GM19324 (cell line): ENCODE results near the gene FLT4.
"Not testable (repeated sequence)": the region's sequence is repeated elsewhere in the genome, so short reads cannot be mapped to it uniquely, and the experiment has no call there.

Source experiments
- ATAC-seq: cut with Tn5 transposase; IDR thresholded peaks from one replicate; pipeline ENCODE4 v1.9.1; 2021; ENCODE audit warnings: mild to moderate bottlenecking, moderate library complexity; ENCODE audit not compliant: unreplicated experiment, low FRiP score

Gene FLT4

DNA sequence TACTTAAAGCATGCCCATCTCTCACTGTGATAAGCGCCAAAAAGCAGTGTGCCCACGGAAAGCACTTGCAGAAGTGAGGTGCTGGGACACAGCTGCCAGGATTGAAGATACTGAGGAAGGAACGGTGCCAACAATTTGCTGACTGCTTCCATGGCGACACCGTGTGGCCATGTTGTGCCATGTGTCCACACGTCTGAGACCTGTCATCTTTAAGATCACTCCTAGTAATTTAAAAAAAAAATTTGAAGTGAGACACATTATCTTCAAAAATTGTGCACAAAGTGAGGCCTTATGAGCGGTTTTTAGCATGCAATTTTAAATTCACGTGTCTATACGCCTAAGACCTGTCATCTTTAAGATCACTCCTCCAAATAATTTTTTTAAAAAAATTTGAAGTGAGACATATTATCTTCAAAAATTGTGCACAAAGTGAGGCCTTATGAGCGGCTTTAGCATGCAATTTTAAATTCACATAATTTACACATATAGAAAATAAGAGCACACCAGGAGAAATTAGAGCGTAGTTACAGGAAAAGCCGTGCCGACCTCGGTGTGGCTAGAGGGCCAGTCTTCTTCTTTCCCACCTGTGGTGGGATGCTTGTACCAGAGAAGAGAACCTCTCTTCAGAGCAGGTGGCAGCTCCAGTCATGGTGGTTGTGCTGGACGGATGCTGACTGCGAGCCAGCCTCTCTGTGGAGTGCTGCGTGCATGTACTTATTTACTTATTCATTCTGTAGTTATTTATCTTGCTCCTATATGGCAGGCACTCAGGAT, 21.4 kb upstream of the FLT4 start:
- ATAC-seq = no peak

DNA sequence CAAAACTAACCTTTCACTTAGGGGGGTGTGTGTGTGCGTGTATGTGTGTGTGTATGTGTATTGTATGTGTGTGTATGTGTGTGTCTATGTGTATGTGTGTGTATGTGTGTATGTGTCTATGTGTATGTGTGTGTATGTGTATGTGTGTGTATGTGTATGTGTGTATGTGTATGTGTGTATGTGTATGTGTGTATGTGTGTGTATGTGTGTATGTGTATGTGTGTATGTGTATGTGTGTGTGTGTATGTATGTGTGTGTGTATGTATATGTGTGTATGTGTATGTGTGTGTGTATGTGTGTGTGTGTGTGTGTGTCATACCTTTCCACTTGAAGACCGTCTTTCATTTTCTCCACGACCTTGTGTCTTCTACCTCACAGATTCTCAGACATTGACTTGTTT, 20.8 kb upstream of the FLT4 start:
- ATAC-seq = no peak

DNA sequence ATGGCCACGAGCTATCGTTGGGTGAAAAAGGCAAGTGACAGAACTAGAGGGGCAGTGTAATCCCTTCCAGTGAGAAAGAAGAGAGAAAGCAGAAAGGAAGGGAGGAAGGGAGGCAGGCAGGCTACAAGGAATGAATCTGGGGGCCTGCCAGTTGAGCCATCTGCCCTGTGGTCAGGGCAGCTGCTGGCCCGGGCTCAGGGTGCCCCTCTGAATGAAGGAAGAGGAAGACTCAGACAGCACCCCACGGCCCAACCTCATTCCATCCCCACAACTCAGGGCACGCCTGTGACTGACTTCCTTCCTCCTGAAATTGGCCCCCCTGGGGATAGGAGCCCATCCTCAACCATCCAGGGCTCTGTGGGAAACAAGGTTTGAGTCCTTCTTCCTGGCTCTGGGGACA, 20.3 kb upstream of the FLT4 start:
- ATAC-seq = no peak

DNA sequence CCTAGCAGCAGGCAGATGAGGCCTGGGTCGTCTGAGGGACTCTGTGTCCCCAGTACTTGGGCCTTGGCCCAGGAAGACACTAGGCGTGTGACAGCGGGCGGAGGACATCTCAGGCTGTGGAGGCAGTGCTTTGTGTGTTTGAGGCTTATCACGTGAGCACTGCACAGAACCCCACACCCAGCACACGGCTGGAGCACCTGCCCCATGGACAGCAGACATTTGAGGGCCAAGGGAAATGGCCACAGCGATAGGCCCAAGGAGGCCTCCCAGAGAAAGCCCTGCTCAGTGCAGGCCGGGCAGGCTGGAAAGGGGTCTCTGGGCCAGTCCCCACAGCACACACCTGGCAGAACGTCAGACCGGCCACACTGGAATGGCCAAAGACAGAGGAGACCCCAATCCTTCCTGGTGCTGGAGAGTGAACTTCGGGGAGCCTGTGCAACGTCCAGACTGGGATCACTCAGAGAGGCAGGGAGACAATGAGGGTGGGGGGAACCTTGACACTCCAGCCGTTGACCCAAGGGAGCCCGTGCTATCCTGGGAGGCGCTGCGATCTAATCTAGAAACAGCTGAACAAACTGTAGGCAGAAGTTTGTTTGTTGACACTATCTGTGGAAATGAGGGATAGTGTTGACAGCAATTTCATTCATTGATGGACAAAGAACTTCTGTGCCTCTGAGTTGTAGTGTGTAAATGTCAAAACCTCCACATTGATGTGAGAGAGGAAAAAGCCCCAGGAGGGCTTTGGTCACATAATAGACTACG, 19.6 kb upstream of the FLT4 start:
- no peak for ATAC-seq

DNA sequence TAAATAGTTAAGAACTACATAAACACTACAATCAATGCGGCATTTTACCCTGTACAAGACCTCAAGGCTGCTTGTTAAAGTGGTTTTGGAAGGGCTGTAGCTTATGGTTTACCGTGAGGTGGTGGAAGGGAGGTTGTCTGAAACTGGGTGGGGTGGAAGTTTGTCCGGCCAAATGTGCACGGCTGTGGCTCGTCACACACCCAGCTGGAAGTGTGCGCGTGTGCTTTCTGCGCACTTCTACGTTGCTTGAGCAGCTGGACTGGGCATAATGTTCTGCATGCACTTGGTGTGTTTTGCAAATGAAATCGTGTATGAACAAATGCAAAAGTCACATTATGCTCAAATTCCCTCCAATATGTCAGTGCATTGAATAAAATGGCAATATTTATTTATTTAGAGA, 17.4 kb upstream of the FLT4 start:
- no peak for ATAC-seq

DNA sequence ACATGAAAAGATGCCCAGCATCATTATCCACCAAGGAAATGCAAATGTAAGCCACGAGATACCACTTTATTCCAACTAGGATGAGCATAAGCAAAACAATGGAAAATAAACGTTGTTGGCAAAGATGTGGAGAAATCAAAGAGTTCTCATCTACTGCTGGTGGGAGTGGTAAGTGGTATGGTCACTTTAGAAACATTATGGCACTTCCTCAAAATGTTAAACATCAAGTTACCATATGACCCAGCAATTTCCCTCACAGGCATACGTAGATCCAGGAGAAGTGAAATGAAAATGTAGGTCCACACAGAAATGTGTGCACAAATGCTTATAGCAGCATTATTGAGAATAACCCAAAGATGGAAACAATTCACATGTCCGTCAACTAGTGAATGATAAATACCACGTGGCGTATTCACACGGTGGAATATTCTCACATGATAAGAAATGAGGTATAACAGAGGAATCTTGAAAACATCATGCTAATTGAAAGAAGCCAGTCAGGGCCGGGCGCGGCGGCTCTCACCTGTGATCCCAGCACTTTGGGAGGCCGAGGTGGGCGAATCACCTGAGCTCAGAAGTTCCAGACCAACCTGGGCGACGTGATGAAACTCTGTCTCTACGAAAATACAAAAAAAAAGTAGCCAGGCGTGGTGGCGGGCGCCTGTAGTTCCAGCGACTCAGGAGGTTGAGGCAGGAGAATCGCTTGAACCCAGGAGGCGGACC, 16.4 kb upstream of the FLT4 start:
- no peak for ATAC-seq

DNA sequence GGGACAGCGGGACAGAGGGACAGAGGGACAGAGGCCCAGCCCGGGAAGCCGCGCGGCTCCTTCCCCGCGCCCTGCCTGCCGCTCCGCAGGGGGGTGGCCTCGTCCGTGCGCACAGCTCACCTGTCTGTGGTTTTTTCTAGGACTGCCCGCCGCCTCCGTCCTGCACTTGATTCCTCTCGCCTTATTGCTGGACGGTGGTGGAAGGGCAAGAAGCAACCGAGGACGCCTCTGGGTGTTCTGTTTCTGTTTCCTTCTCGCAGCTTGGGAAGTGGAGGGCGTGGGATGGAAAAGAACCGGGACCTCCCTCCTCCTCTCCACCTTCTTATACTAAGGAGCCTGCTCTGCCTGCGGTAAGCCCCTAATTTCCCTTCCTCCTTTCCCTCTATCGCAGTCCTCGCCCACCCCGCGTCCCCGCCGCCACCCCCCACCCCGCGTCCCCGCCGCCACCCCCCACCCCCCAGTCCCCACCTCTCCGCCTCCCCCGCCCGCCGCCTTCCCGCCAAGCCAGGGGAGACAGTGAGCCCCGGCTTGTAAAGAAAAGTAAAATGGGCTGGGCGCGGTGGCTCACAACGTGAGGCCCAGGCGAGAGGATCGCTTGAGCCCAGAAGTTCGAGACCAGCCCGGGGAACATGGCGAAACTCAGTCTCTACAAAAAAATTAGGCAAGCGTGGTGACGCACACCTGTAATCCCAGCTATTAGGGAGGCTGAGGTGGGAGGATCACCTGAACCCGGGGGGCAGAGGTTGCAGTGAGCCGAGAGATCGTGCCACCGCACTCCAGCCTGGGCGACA, 9.6 kb upstream of the FLT4 start:
- no peak for ATAC-seq

DNA sequence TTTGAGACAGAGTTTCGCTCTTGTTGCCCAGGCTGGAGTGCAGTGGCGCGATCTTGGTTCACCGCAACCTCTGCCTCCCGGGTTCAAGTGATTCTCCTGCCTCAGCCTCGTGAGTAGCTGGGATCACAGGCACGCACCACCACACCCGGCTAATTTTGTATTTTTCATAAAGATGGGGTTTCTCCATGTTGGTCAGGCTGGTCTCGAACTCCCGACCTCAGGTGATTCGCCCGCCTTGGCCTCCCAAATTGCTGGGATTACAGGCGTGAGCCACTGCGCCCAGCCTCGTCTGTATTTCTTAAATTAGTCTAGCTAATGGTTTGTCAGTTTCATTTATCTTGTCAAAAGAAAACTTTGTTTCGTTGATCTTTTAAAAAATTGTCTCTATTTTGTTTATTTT, 5.8 kb upstream of the FLT4 start:
- ATAC-seq = not testable (repeated sequence)

DNA sequence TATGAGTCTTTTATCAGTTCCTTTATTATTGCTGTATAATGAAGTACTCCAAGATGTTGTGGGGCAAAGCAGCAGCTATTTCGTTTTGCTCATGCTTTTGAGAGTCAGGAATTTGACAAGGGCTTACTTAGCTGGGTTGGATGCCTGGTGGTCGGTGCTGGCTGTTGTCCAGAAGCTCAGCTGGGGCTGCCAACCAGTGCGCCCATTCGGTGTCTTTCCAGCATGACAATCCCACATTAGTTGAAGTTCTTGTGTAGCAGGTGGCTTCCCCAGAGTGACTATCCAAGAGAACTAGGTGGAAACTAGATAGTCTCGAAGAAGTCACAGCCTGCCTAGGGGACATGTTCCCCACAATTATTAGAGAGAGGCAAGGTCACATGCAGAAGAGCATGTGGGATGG, 3.4 kb upstream of the FLT4 start:
- ATAC-seq = no peak

DNA sequence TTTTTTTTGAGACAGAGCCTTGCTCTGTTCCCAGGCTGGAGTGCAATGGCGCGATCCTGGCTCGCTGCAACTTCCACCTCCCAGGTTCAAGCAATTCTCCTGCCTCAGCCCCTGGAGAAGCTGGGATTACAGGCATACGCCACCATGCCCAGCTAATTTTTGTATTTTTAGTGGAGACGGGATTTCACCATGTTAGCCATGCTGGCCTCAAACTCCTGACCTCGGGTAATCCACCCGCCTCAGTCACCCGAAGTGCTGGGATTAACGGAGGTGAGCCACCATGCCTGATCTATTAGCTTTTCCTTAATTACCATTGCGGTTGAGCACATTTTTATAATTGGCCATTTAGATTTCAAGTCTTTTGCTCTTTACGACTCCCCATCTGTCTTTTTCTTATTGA, 2.9 kb upstream of the FLT4 start:
- ATAC-seq = no peak

DNA sequence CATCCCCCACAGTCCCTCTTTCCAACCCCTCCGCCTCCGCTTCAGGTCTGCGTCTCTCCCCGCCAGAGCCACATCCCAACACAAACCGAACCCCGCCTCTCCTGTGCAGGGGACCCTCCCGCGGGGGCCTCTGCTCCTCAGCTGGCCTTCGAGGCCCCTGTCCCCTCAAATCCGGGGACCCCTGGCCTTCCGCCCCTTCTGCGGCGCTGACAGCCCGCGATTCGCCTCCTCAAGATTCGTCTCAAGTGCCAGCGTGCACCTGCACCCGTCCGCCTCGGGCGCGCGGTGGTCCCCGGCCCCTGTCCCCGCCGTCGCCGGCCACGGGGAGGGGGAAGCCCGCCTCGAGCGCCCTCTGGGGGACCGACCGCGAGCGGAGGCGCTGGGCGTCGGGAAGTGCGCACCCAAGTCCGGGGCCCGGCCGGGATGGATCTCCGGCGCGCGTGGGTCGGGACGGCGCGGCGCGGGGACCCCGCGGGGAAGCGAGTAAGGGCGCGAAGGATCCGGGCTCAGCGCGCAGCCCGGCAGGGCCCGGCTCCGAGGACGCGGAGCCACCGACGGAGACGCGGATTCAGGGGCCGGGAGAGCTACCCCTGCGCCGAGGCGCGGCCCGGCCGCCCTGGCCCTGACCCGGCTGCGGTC, 623 bp downstream of the FLT4 start:
- ATAC-seq = no peak

DNA sequence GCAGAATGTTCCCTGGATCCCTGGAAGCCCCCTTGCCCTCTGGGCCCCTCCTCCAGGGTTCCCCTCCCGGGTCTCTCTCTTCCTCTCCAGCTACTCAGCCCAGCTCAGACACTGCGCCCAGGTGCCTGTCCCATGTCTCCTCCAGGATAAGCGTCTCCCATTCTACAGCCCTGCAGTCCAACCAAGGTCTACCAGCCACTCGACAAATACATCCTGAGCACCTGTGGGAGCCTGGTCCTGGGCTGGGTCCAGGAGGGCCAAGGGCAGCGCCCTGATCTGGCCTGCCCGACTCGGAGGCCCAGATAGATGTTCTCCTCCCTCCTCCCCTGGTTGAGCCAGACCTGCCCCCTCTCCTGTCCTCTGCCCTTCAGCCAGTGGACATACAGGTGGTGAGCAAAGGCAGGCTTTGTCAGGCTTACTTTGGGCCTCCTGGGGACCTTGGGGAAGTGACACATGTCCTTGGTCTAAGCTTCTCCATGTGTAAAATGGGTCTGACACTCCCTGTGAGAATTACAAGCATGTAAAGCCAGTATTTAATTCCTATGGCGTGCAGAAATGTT, 1.4 kb downstream of the FLT4 start:
- ATAC-seq = no peak

DNA sequence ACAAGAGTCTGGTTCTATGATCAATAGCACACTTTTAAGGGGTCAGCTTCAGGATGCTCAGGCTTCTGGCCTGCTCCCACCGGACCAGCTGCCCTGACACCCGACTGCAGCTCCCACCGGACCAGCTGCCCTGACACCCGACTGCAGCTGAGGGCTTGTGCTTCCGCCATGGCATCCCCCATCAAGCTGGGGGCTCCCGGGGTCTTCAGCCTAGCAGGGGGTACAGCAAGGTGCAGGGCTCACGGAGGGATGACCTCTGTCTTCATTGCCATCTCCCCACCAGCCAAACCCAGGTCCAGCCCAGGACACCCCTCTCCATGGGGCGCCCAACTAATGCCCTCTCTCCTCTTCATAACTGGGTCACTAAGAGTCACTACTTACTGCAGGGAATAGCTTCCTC, 1.9 kb downstream of the FLT4 start:
- no peak for ATAC-seq

DNA sequence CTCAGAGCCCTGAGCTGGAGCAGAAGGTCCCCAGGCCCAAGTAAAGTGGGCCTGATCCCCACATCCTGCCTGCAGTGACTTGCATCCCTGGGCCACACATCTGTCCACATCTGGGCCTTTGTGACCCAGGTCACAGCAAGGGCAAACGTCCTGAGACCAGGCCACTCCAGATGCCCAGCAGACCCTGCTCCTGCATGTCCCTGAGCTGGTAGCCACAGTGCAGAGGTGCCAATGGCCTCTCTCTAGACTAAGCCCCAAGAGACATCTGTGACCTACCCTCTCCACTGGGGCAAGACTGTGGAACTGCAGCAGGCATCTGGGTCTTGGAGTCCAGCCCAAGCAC, 2.5 kb downstream of the FLT4 start:
- ATAC-seq = no peak

DNA sequence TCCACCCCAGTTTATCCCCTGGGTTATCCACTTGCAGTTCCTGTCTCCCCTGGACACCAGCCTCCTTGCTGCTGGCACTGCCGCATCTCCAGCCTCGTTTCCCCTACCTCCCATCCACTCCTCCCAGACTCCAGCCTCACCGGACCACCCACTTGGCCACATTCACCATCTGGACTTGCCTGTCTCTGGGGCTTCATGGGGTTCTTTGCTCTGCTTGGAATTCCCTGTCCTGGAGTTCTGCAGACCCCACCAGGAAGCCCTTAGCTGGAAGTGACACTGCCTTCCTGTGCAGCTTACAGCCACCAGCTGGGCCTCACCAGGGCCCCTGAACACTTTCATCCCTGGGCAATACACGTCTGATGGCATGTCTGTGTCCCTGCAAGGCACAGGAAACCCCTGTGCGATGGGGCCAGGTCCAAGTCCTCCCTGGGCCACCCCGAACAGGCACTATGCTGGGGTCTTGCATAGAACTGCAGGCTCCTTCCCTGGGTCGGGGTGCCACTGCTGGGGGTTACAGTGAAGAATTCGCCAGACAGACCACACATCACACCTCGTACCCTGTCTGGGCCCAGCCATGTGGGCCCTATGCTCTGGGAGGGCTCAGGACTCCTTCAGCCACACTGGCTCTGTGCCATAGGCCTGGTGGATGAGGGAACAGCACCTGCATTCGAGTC, 3.0 kb downstream of the FLT4 start:
- no peak for ATAC-seq

DNA sequence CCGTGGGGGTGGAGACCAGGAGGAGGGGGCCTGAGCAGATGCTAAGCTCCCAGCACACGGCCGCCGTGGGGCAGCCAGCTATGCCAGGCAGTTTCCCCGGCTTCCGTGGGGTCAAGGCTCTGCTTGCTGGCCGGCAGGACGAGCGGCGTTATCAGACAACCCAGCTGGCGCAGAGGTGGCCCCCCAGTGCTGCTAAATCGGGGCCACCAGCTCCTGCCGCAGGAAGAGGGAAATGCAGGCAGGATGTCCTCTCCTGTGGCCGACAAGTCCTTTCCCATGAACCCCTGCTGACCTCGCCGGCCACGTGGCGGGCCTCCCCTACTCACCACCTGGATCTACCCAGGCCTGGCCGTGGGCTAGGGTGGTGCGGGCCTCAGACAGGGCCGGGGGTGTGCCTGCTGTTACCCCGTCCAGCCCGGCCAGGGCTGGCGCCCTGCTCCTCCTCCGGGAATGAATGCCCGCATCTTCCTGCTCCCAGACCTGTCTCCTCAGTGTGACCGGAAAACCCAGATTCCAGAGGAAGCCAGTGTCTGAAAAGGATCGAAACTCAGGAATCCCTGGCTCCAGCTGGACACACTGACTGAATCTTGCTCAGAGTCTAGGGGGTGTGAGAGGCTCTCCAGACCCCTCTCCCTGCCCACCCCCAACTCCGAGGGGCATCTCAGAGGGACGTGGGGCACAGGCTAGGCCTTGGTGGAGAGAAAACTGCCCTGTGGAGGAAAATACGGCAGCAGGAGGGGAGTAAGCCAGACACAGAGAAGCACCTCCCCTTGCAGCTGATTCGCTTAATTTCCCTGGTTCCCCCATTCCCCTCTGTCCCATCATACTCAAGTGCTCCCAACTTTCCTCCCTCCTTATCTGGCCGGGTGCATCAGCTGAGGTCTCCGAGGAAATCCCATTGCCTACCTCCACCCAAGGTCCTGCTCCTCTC, 3.9 kb downstream of the FLT4 start:
- no peak for ATAC-seq

DNA sequence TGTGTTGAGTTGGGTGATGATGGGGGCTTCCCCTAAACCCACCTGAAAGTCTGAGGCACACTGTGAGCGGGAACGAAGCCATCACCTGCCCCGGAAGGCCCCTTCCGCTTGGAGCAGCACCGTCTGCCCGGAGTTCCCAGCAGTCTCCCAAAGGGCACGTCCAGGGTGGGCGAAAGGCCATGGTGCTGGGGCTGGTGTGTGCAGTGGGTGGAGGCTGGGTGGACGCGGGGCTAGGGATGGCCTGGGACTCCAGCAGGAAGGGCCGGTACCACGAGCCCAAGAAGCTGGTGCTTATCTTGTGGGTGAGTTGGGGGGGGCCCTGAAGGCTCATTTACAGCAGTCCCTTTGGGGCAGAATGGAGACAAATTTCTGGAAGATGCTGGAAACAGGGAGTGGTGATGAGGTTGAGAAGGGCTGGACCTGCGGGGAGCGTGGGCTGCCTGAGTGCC, 4.6 kb downstream of the FLT4 start:
- no peak for ATAC-seq

DNA sequence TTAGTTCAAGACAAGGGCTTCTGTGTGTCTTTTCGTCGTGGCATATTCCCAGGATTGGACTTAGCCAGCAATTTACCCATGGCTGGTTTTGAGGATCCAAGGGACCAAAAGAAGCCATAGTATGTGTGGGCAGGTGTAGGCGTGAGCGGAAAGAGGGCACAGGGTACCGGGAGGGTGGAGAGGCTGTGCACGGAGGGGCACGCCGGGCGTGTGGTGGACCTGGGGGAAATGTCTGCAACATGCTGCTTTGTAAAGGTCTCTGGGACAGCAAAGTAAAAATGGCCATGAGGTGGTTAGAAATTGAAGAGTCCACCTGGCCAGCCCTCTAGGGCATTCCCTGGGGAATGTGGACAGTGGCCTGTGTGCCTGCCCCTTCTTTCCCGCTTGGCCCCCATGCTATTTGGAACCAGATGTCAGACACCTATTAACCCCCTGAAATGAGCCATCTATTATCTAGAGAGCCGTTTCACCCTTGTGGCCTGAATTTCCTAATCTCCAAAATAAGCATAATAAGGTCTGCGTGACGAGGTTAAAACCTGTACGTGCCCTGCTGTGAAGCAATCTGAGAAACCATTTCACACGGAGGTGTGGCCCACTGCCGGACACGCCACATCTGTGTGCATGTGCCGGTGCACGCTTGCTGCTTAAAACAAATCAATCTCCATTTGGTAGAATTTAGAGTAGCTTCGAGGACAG, 5.1 kb downstream of the FLT4 start:
- no peak for ATAC-seq
